Measurements from ENCODE around the gene SLC39A1. TPM values are rescaled to one million over a fixed set of nuclear protein-coding genes. Genes with fewer than 3 reads are reported as not detected.

The SLC39A1 gene
- total and polyA plus RNA-seq, 9 of the 15 experiments (the other 6 are each of a cell fraction or from before 2014, with no cell fraction given), result 9.9 to 81.1 (median 62.7) TPM

DNA sequence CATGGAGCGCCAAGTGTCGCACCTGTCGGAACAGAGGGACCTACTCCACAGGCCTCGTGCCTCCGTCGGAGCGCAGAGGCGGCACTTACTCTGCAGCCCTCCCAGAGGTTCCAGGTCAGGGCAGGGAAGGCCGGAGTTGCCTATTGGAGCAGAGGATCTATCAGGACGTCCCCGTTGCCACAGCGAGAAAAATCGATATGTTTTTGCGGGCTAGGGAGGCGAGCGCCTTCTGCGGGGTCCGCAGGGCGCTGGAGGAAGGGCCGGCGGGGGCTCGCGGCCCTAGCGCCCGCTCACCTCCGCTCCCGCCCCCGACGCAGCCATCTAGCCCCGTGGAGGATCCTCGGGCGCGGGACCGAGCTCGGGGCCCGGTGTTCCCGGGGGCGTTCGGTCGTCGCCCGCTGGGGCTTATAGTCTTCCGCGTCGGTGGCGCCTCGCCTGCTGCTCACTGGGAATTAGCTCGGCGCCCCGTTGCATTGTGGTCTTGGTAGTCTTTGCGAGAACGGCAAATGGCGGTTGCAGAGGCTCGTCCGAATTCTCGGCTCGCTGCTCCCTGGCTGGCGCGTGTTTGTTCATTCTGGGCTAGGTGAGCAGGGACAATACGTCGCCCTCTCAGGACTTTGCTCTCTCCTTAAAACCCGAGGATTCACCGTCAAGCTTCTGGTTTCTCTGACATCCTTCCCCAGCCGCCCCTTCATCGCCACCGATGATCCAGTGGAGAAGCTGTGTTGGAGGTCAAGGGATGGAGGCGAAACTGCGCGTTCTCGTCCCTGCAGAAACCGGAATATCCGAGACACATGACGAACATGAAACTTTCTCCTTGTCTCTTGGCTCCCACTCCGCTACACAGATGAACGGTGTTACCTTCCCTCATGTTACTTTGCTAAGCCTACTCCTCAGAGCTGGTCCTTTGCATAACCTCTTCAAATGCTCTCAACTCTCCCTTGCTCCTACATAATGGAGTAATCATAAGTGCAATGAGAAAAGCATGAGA, 14.2 kb upstream of the SLC39A1 start, which contains the start of gene JTB (continued):
- TF ChIP-seq, protein P1, sequence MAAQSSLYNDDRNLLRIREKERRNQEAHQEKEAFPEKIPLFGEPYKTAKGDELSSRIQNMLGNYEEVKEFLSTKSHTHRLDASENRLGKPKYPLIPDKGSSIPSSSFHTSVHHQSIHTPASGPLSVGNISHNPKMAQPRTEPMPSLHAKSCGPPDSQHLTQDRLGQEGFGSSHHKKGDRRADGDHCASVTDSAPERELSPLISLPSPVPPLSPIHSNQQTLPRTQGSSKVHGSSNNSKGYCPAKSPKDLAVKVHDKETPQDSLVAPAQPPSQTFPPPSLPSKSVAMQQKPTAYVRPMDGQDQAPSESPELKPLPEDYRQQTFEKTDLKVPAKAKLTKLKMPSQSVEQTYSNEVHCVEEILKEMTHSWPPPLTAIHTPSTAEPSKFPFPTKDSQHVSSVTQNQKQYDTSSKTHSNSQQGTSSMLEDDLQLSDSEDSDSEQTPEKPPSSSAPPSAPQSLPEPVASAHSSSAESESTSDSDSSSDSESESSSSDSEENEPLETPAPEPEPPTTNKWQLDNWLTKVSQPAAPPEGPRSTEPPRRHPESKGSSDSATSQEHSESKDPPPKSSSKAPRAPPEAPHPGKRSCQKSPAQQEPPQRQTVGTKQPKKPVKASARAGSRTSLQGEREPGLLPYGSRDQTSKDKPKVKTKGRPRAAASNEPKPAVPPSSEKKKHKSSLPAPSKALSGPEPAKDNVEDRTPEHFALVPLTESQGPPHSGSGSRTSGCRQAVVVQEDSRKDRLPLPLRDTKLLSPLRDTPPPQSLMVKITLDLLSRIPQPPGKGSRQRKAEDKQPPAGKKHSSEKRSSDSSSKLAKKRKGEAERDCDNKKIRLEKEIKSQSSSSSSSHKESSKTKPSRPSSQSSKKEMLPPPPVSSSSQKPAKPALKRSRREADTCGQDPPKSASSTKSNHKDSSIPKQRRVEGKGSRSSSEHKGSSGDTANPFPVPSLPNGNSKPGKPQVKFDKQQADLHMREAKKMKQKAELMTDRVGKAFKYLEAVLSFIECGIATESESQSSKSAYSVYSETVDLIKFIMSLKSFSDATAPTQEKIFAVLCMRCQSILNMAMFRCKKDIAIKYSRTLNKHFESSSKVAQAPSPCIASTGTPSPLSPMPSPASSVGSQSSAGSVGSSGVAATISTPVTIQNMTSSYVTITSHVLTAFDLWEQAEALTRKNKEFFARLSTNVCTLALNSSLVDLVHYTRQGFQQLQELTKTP (IDR thresholded peaks at IDR 0.05; ENCODE audit: low read depth in 1 of 2, partially characterized antibody in 2 of 2), result peak in 1 of 2 experiments; percentile 94
- TF ChIP-seq, protein P2, sequence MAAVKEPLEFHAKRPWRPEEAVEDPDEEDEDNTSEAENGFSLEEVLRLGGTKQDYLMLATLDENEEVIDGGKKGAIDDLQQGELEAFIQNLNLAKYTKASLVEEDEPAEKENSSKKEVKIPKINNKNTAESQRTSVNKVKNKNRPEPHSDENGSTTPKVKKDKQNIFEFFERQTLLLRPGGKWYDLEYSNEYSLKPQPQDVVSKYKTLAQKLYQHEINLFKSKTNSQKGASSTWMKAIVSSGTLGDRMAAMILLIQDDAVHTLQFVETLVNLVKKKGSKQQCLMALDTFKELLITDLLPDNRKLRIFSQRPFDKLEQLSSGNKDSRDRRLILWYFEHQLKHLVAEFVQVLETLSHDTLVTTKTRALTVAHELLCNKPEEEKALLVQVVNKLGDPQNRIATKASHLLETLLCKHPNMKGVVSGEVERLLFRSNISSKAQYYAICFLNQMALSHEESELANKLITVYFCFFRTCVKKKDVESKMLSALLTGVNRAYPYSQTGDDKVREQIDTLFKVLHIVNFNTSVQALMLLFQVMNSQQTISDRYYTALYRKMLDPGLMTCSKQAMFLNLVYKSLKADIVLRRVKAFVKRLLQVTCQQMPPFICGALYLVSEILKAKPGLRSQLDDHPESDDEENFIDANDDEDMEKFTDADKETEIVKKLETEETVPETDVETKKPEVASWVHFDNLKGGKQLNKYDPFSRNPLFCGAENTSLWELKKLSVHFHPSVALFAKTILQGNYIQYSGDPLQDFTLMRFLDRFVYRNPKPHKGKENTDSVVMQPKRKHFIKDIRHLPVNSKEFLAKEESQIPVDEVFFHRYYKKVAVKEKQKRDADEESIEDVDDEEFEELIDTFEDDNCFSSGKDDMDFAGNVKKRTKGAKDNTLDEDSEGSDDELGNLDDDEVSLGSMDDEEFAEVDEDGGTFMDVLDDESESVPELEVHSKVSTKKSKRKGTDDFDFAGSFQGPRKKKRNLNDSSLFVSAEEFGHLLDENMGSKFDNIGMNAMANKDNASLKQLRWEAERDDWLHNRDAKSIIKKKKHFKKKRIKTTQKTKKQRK (IDR thresholded peaks at IDR 0.05; ENCODE audit: borderline replicate concordance, low read depth, low read length), result no peak
- TF ChIP-seq, protein P3, sequence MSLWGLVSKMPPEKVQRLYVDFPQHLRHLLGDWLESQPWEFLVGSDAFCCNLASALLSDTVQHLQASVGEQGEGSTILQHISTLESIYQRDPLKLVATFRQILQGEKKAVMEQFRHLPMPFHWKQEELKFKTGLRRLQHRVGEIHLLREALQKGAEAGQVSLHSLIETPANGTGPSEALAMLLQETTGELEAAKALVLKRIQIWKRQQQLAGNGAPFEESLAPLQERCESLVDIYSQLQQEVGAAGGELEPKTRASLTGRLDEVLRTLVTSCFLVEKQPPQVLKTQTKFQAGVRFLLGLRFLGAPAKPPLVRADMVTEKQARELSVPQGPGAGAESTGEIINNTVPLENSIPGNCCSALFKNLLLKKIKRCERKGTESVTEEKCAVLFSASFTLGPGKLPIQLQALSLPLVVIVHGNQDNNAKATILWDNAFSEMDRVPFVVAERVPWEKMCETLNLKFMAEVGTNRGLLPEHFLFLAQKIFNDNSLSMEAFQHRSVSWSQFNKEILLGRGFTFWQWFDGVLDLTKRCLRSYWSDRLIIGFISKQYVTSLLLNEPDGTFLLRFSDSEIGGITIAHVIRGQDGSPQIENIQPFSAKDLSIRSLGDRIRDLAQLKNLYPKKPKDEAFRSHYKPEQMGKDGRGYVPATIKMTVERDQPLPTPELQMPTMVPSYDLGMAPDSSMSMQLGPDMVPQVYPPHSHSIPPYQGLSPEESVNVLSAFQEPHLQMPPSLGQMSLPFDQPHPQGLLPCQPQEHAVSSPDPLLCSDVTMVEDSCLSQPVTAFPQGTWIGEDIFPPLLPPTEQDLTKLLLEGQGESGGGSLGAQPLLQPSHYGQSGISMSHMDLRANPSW (CRISPR knock-in tag; IDR thresholded peaks at IDR 0.05), result 0 out of 2 replicates have a peak, but pooled peaks have one; percentile 10
- TF ChIP-seq, protein P4, sequence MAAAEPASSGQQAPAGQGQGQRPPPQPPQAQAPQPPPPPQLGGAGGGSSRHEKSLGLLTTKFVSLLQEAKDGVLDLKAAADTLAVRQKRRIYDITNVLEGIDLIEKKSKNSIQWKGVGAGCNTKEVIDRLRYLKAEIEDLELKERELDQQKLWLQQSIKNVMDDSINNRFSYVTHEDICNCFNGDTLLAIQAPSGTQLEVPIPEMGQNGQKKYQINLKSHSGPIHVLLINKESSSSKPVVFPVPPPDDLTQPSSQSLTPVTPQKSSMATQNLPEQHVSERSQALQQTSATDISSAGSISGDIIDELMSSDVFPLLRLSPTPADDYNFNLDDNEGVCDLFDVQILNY (CRISPR knock-in tag; IDR thresholded peaks at IDR 0.05), result no peak
- TF ChIP-seq LARP7 (IDR thresholded peaks at IDR 0.05) (no peak), SP1 (CRISPR knock-in tag; IDR thresholded peaks at IDR 0.05) (peak; percentile 38; the same call in 1 of the 2 replicates), HMGN3 (IDR thresholded peaks at IDR 0.05; ENCODE audit: borderline replicate concordance, extremely low read depth, insufficient read length, low read depth, low read length) (peak; percentile 66)
- TF ChIP-seq, protein P5, sequence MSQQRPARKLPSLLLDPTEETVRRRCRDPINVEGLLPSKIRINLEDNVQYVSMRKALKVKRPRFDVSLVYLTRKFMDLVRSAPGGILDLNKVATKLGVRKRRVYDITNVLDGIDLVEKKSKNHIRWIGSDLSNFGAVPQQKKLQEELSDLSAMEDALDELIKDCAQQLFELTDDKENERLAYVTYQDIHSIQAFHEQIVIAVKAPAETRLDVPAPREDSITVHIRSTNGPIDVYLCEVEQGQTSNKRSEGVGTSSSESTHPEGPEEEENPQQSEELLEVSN (IDR thresholded peaks at IDR 0.05; ENCODE audit: borderline replicate concordance in 1 of 2, extremely low read depth in 1 of 2, insufficient read depth in 1 of 2, insufficient read length in 1 of 2, low read depth in 1 of 2, low read length in 1 of 2, poor library complexity in 1 of 2, severe bottlenecking in 1 of 2), result peak in 1 of 2 experiments; percentile 79
- TF ChIP-seq, protein P6, sequence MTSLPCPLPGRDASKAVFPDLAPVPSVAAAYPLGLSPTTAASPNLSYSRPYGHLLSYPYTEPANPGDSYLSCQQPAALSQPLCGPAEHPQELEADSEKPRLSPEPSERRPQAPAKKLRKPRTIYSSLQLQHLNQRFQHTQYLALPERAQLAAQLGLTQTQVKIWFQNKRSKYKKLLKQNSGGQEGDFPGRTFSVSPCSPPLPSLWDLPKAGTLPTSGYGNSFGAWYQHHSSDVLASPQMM (CRISPR knock-in tag; IDR thresholded peaks at IDR 0.05), result no peak
